HG03060 (cell line): ENCODE data around the gene ADIG.

Experiments used
- ATAC-seq: cut with Tn5 transposase; IDR thresholded peaks from one replicate; pipeline ENCODE4 v1.9.1; 2021; ENCODE audit warnings: low read depth, moderate number of reproducible peaks; ENCODE audit not compliant: unreplicated experiment

Gene ADIG

DNA sequence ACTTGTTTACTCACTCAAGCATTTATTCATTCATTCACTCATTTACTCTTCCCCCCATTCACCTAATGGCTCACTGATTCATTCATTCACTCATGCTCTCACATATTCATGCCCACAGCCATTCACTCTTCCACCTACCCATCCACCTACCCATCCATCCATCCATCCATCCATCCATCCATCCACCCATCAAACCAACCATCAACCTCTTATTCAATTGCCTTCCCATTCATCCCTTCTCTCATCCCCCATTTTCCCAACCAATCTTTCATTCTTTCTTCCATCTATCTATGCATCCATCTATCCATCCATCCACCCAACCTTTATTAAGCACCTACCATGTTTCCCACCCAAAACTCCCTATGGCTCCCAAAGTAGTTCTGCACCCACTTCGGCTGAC is 19.1 kb downstream of the ADIG start:
- no peak for ATAC-seq

DNA sequence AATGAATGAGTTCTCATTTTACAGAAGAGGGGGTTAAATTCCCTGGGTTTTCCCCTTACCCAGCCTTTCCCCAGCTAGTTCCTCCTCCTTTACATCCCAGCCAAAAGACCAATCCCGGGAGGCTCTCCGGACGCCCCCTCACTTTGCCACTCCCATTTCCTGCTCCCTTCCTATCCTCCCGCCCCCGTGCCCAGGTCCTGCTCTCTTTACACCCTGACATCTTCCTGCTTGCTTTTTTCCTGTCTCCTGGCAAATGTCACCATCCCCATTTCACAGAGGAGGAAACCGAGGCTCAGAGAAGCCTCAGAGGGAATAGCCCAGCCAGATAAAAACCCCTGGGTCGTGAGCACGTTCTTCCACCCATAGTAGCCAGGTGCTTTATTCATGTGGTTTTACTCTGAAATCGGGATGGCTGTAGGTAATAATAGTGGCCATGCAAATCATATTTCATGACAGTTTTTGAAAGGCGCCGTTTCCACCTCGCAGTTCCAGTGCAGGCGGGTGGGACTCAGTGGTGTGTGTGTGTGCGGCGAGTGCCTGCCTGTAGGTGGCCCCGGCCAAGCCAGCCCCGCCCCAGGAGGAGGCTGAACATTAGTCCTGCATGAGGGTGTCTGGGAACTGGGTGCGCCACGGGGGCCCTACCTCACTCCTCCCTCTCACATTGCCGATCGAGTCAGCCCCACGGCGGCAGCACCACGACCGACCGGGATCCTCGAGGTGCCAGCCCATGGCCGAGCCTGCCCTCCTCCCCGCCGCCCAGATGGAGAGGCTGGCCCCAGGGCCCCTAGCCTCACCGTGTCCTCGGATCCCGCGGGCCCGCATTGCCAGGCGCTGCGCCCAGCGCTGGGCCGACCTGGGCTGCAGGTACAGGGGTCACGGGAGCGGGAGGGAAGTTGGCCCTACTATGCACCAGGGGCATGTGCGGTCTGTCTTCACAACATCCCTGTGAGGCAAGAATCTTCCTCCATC is 20.5 kb downstream of the ADIG start, which contains the start of gene ARHGAP40:
ARHGAP40 (plus strand) TSS at position 594 of the 969 bp plus-strand sequence.
- no peak for ATAC-seq

DNA sequence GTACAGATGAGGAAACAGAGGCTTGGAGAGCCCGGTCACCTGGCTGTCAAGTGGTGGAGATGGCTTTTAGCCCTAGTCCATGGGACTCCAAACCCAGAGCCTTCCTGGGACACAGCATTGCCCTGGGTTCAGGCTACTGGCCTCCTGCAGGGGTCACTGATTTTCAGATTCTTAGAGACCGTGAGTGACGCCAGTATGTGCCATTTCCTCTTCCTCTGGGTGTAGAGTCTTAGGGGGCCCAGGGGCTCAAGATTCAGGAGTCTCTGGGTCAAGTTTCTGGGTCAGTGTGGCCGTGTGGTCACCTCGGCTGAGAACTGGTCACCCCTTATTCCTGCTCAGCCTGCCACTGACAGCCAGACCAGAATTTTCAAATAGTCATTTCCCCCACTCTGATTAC is 21.2 kb downstream of the ADIG start:
- no peak for ATAC-seq

DNA sequence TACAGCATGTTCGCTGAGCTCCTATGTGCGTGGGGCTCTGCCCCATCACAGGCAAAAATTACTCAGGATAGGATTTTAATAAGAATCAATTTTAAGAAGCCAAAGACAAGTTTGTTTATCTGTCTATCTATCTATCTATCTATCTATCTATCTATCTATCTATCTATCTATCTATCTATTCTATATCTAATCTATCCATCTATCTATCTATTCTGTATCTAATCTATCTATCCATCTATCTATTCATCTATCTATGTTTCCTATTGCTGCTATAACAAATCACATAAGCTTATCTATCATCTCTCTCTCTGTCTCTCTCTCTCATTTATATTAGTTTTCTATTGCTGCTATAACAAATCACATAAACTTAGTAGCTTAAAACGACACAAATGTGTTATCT is 22.3 kb downstream of the ADIG start:
- ATAC-seq: no peak

DNA sequence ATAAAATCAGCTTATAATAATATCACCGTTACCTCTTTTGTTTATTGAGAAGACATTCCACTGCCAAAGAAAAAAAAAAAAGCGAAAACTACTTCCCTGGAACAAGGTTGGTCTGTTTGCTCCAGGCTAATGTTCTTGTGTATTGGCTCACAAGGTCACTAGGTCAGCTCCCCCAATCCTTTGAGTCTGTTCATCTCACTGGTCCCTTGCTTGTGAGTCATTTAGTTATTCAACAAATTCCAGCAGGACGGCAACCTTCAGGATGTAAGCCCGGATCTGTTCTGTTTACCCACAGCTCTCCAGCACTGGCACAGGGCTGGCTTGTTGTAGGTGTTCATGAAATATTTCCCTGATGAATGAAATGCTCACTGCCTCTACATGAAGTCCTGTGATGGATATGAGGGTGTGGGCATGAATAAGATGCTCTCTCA is 23.9 kb downstream of the ADIG start:
- ATAC-seq: no peak

DNA sequence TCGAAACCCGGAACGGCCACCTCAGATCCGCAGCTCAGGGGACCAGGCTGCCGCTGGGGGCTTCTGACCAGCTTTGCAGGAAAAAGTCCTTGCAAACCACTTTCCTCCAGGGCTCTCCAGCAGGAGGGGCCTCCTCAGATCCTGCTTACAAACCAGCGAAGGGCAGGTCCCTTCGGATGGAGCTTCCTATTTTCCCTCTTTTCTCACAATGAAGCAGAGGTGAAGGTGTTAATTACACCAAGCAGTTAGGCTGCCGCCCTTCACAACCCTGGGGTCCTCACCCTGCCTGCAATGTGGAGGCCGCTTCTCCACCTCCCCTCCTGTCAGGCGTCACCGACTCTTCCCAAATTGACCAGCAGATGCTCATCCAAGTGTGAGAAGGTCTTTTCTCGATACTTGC is 26.4 kb downstream of the ADIG start:
- ATAC-seq: no peak

DNA sequence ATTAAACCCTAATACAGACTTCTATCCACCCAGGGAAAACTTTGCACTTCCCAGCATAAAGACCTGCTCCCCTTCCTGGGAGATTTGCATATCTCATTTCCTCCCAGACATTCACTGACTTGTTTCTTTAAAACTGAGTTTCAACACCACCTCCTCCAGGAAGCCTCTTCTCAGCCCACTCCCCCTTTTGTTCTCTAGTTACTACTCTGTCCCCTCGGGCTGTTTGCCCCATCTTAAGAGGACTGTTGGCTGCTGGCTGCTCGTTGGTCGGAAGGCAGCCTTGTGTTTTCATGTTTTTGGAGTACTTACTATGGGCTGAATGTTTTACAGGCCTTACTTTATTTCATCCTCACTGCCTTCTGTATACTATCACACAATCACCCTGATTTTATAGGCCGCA is 27.2 kb downstream of the ADIG start:
- ATAC-seq: no peak

DNA sequence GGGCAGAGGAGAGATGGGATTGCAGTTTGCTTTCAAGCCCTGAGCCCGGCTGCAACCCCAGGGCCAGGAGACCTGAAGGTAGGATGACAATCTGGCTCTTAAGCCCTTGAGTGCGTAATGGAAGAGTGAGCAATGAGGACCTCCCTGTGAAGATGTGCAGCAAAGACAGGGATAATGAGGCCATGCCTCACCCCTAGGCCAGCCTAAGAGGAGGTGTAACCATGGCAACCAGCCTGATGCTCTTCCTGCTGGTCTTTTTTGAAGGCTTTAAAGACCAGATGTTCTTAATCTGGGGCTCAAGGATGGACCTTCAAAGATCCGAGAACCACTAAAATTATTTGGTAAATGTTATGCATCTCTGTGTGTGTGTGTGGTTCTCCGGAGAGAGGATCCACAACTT is 28.8 kb downstream of the ADIG start:
- ATAC-seq: no peak

DNA sequence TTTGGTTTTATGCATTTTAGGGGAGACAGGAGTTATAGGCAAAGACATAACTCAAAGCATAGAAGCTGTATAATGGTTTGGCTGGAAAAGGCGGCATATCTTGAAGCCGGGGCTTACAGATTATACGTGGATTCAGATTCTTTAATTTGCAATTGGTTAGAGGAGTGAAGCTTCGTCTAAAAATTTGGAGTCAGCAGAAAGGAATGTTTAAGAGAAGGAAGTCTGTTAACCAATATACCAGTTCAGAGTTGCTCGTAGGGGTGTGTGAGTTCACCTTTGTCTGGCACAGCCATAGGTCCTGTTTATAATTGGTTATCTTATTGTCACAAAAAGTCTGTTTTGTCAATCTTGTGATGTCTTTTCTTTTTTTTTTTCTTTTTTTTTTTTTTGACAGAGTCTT is 29.5 kb downstream of the ADIG start:
- no peak for ATAC-seq

DNA sequence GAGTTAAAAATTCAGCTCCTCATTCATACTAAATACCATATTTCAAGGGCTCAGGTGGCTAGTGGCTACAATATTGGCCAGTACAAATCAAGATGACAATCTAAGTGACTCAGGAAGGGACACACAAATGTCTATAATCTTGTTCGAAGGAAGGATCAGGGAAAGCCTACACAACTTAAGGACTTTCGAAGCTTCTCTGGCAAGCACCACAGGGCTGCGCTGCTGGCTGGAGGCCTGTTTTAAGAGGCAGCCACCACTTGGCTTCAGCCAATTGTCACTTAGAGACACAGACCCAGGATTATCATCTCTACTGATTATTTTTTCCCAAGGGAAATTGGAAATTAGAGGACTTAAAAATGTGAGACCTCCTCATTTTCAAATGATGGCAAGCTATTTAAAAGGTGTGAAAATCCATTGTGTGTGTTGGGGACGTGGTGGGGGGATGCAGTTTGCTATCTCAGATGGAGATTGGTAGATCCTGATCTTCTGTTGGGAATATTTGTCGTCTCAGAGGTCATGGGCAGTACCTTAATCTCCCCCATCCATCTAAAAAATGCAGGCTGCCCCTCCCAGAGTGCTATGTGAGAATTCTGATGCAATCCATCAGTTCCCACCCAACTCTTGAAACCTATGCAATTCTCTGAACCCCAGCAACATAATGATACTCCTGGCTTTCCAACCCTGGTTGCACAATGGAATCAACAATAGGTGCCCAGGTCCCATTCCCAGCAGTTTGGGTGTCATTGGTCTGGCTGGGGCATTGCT is 31.9 kb downstream of the ADIG start:
- ATAC-seq: no peak

DNA sequence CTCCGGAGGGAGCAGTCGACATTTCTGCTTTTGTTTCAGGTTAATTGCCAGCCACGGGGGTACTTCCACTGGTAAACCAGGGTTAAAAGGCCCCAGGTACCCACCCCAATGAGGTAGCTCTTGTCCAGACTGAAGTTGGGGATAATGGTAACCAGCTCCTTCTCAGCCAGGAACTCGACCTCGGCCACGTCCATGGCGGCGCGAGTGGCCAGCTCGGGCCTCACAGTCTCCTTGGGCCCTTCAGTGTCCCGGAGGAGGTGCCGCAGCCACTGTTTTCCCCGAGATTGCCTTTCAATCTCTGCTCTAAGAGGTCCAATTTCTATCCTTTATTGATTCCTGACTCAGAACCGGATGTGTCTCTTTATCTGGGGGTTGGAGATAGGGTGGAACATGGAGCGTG is 34.3 kb downstream of the ADIG start:
- no peak for ATAC-seq

DNA sequence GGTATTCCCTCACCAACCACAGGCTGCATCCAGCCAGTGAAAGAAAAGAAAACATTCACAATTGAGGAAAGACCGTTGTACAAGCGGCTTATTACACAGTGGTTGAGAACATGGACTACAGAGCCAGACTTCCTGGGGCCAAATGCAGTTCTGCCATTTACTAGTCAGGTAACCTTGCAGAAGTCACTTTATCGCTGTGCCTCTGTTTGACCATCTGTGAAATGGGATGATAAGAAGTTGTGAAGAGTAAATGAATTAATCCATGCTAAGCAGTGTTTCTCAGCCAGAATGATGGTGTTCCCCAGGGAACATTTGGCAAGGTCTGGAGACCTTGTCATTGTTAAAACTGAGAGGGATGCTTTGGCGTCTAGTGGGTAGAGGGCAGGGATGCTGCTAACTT is 35.5 kb downstream of the ADIG start:
- ATAC-seq: no peak

DNA sequence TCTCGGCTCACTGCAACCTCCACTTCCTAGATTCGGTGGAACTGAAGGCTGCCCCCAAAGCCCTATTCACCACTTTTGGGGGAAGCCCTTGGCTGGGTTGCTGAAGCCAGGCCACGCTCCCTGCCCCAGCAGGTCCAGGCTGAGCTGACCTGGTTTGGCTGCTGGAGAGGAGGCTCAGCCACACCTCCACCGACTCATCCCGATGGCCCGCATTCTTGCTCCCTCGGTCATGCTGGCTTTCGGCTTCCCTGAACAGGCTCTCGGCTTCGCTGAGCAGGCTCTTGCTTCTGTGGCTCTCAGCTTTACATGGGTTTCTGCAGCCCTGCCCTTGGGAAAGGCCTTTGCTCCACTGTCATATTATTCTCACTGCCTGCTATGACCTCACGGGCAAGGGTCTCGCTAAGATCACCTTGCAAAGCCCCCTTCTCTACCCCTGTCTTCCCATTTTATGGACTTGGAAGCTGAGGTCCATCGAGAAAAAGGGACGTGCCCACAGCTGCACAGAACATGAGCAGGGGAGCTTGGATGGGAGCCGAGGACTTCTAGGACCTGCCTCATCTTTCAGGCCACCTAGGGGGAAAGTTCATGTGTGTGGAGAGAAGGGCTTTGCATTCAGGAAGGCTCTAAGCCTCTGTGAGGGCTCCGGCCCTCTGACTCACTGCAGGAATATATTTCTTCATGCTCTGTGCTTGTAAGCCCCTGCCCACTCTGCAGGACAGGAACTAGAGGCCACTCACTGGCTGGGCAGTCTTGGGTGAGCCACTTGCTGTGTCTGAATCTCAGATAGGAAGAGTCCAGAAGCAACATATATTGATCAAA is 36.2 kb downstream of the ADIG start:
- no peak for ATAC-seq

DNA sequence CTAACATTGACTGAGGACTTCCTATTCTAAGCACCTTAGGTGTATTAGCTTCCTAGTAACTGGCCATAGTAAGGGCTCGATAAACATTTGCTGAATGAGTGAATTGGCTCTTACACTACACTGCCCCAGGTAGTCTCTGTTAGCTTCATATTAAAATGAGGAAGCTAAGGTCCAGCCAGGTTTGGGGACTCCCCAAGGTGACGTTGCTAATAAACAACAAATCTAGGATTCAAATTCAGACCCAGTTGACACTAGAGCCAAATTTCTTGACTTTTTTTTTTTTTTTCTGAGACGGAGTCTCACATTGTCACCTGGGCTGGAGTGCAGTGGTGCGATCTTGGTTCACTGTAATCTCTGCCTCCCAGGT is 36.8 kb downstream of the ADIG start:
- ATAC-seq: no peak

DNA sequence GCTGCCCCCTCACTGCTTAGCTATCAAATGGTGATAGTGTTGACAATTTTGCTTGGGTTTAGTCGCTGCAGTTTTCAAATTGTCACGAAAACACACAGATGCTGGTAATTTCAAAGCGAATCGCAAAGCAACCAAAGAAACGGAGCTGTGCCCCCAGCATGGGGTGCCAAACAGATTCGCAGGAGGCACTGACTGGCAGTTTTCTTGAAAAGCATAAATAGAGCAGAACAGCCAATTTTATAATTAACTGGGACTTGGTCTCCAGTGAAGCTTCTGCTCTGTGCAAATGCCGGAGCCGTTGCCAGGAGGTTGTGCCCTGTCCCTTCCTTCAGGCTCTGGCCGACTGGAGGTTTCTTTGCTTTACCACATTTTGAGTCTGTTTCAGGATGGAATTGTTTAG is 39.4 kb downstream of the ADIG start:
- no peak for ATAC-seq

DNA sequence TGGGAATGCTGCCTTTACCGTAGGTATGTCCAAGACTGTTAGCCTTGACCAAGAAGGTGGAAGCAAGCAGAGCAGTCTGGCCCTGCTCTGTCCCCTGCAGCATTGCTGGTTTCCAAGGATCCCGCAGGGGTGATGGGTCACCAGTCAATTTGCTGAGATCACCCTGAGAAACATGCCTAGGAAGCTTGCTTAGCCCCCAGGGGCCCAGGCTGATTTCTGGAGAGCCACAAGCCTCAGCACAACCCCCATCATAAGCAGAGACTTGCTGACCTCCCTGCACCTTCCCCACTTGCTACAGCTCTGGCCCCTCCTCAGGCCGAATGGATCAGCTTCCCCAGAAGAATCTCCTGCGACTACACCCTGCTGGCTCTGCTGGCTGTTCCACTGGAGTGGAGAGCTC is 42.1 kb downstream of the ADIG start:
- ATAC-seq: no peak

DNA sequence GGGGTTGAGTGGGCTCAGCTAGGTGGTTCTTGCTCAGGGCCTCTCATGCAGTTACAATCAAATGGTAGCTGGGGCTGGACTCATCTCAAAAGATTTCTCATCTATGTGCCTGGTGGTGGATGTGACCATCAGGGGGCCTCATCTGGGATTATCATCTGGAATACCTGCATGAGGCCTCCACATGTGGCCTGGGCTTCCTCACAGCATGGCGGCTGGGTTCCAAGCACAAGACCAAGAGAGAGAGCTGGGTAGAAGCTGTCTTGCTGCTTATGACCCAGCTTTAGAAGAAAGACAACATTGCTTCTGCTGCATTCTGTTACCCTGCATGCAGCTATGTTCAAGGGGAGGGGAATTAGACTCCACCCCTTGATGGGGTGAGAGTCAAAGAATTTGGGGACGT is 43.1 kb downstream of the ADIG start:
- ATAC-seq: no peak

DNA sequence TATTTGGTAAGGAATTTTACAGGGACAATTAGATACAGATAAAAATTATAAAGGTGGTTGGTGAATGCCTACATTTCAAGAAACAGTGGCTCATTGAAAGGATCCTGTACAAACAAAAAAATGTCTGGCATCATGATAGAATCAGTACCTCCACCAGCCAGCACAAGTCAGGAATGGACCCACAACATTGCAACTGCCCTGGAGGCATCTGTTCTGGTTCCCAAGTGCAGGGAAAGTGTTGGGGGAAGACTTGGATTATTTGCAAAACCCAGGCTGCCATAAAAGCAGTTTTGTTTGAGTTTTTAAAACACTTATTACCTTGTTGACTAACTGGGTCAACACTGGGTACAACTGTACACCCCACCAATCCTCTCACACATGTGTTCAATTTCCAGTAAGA is 44.9 kb downstream of the ADIG start:
- no peak for ATAC-seq

DNA sequence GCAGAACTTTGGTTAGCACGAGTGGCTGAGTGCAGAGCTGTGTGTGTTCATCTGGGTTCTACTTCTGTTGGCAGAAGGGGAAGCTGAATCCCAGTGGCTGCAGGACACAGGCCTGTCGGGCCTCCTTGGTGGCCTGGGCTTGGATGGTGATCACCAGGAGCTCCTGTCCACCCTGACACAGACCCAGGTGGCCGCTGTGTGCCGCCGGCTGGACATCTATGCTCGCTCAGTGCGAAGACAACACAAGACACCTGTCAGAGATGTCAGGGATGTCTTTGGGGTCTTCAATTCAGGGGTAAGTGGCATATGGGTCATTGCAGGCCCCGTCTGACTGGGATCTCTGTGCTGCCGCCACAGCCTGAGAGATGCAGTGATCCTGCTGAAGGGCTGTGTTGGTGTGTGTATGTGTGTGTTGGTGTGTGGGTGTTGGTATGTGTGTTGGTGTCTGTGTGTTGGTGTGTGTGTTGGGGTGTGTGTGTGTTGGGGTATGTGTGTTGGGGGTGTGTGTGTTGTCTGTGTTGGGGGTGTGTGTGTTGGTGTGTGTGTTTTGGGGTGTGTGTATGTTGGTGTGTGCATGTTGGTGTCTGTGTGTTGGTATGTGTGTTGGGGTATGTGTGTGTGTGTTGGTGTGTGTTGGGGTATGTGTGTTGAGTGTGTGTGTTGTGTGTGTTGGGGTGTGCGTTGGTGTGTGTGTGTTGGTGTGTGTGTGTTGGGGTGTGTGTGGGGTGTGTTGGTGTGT is 46.1 kb downstream of the ADIG start:
- no peak for ATAC-seq
